ENCODE results near the gene PHF19. TPM values are rescaled to one million over a fixed set of nuclear protein-coding genes. Genes with fewer than 3 reads are reported as not detected.

The PHF19 gene
- total RNA-seq, 6 experiments from 2014 or later: 2.2 to 8.0 (median 5.2) TPM

- DNase-seq (no peak), ATAC-seq (no peak)
- Histone ChIP-seq H3K4me3 (no peak overlapping the region), H3K27me3 (no peaks in the 10 kb centered on the region), H3K27ac (no peak overlapping the region), H3K9me3 (no peaks in the 10 kb centered on the region), H3K4me1 (peaks cover 0 to 5% (median 0%) of the 10 kb centered on the region in 4 donors), H3K36me3 (peaks cover 0 to 52% (median 9%) of the 10 kb centered on the region in 4 donors)
- intact Hi-C loops (cut with DNase I): no loop called here
- TF ChIP-seq POLR2A (IDR thresholded peaks at IDR 0.05): no peak
- TF ChIP-seq CTCF (IDR thresholded peaks at IDR 0.05): no peak
- 88% methylated on average over 1 of the region's 1 CpG for WGBS (ENCODE audit: insufficient coverage, low coverage, low lambda C conversion rate, missing lambda C conversion rate)
Observed at GRCh38 chr9:120818595-120818994, 58.4 kb downstream of the PHF19 start.

- Histone ChIP-seq H3K4me3 (no peak overlapping the region), H3K4me1 (no peaks in the 10 kb centered on the region), H3K27me3 (no peaks in the 10 kb centered on the region), H3K36me3 (peaks cover 0 to 26% (median 5%) of the 10 kb centered on the region in 4 donors), H3K27ac (no peak overlapping the region), H3K9me3 (no peaks in the 10 kb centered on the region)
- ATAC-seq (no peak), DNase-seq (no peak)
- no peak for TF ChIP-seq CTCF (IDR thresholded peaks at IDR 0.05)
- TF ChIP-seq POLR2A (IDR thresholded peaks at IDR 0.05): no peak
- WGBS (ENCODE audit: insufficient coverage, low coverage, low lambda C conversion rate, missing lambda C conversion rate): 79% methylated on average over 4 of the region's 4 CpGs
- intact Hi-C loops (cut with DNase I): no loop called here
Observed at GRCh38 chr9:120815075-120815474, 61.9 kb downstream of the PHF19 start.

GRCh38 chr9:120808931-120809330, 68.1 kb downstream of the PHF19 start:
- Histone ChIP-seq H3K4me3 (no peak overlapping the region), H3K4me1 (no peaks in the 10 kb centered on the region), H3K27me3 (no peaks in the 10 kb centered on the region), H3K27ac (no peak overlapping the region), H3K36me3 (peaks cover 0 to 2% (median 0%) of the 10 kb centered on the region in 4 donors), H3K9me3 (no peaks in the 10 kb centered on the region)
- no peak for DNase-seq
- TF ChIP-seq POLR2A (IDR thresholded peaks at IDR 0.05): no peak
- no peak for TF ChIP-seq CTCF (IDR thresholded peaks at IDR 0.05)
- no peak for ATAC-seq
- intact Hi-C loops (cut with DNase I): no loop called here

GRCh38 chr9:120807607-120808379, 69.2 kb downstream of the PHF19 start:
- TF ChIP-seq POLR2A (IDR thresholded peaks at IDR 0.05) (no peak), CTCF (IDR thresholded peaks at IDR 0.05) (no peak)
- Histone ChIP-seq H3K27me3 (no peaks in the 10 kb centered on the region), H3K4me1 (no peaks in the 10 kb centered on the region), H3K4me3 (no peak overlapping the region), H3K27ac (no peak overlapping the region), H3K36me3 (peaks cover 0 to 2% (median 0%) of the 10 kb centered on the region in 4 donors), H3K9me3 (no peaks in the 10 kb centered on the region)
- intact Hi-C loops (cut with DNase I): no loop called here
- ATAC-seq (no peak), DNase-seq (no peak)

Other genes with a start within 250 kb of the PHF19 start
- 10 to 100 TPM; 26.8 to 49.0 (median 38.2) TPM for gene MEGF9, start 162.7 kb downstream of the PHF19 start, total RNA-seq
- 10 to 100 TPM; 26.5 to 42.5 (median 35.6) TPM for gene FBXW2, start 83.8 kb downstream of the PHF19 start, total RNA-seq
- 10 to 100 TPM; 14.1 to 29.2 (median 21.5) TPM for gene PSMD5, start 34.3 kb downstream of the PHF19 start, total RNA-seq
- 1 to 10 TPM in 5 of 6 experiments, under 1 TPM in 1; 0.99 to 2.5 (median 2.1) TPM for gene TRAF1, start 49.6 kb upstream of the PHF19 start, total RNA-seq
- 100 to 1,000 TPM; 251 to 616 (median 411) TPM for gene C5, start 173.1 kb upstream of the PHF19 start, total RNA-seq
- 1 to 10 TPM; 2.8 to 5.6 (median 4.2) TPM for gene CNTRL, start 197.8 kb upstream of the PHF19 start, total RNA-seq

Measured in right lobe of liver (tissue), 6 donors.